NCI-H524 (cell line): ENCODE data around the gene RSU1.
"Not testable (repeated sequence)": the region's sequence is repeated elsewhere in the genome, so short reads cannot be mapped to it uniquely, and the experiment has no call there.

Source experiments
- DNase-seq, 2 experiments: peaks; one replicate each; lab custom pipeline; 2025; lab: John Stamatoyannopoulos, UW

The RSU1 gene

GRCh38 chr10:16817125-16818019, at the start of gene RSU1:
Gene RSU1 (minus strand): TSS chr10:16817424. CDS start chr10:16817081, 343 bp downstream.
- peak; percentile 80 to 95 for DNase-seq

GRCh38 chr10:16866541-16867275, 49.5 kb upstream of the RSU1 start:
- no peak for DNase-seq

- no peak for DNase-seq
Observed at GRCh38 chr10:16865766-16866165, 48.5 kb upstream of the RSU1 start.

- DNase-seq = no peak
Observed at GRCh38 chr10:16863766-16864165, 46.5 kb upstream of the RSU1 start.

DNA sequence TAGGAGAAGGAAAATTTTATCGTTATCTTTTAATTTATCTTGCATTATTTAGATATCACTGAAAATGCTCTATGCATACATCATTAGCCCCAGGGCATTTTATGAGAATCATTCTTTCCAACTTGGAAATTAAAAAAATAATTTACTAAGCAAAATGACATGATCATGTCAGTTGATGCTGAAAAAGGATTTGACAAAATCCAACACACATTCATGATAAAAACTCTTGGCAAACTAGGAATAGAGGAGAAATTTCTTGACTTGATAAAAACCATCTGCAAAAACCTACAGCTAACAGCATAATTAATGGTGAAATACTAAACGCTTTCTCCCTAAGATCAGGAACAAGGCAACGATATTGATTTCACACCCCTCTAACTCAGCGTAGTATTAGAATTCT, 40.2 kb upstream of the RSU1 start:
- no peak for DNase-seq

DNA sequence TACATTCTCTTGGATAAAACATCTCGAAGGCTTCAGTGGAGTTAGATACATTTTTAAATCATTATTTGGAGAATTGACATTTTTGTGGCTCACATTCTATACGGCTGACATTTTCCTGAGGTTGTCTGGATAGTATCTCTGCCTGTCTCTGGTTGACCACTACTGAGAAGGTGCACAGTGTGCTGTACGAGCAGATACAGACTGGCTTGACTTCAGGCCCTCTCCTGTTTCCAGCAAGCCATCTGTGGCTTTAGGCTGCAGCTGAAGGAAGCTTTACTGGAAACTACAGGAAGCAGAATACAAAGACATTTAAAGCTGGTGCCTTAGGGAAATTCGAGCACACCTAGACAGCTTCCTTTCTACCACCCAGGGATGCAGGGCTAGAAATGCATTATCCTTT, 39.3 kb upstream of the RSU1 start:
- DNase-seq = no peak

DNA sequence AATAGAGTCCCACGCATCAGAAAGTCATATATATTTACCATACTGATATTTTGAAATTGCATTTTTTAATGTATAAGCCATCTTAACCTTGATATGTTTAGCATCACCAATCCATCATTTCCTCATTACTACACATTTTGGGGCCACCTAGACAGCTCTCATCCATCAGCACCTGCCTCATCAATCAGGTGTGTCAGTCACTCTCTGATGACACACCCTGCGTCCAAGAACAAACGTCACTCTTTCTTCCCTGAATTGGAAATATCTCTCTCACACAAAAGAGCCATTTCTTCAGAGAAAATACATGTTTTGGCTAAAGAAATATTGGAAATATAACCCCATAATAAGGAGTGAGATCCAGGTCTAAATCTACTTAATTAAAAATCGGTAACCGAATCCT, 38.9 kb upstream of the RSU1 start:
- no peak for DNase-seq

GRCh38 chr10:16854623-16855022, 37.4 kb upstream of the RSU1 start:
- DNase-seq = no peak

GRCh38 chr10:16853809-16854208, 36.6 kb upstream of the RSU1 start:
- no peak for DNase-seq

GRCh38 chr10:16853201-16853600, 36.0 kb upstream of the RSU1 start:
- DNase-seq = peak in 1 of 2 experiments; percentile 18

- no peak for DNase-seq
Observed at GRCh38 chr10:16852624-16853023, 35.4 kb upstream of the RSU1 start.

- DNase-seq = no peak
Observed at GRCh38 chr10:16848562-16849154, 31.4 kb upstream of the RSU1 start.

DNA sequence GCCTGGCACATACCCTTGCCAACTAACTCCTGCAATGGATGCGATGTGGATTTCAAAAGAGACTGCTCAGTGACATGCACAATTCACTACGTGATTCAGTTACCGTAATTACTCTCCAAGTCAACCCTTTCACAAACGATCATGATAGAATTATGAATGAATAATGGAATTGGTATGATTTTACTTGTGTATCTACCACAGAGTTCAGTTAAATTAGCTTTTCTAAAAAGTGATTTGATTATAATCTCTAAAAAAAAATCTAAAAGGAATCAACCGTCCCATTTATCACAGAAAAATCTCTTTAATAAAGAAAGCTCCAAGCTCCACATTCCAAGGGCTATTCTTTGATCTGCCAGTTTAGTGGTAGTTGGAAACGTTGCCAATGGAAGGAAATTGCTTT, 30.4 kb upstream of the RSU1 start:
- no peak for DNase-seq

DNA sequence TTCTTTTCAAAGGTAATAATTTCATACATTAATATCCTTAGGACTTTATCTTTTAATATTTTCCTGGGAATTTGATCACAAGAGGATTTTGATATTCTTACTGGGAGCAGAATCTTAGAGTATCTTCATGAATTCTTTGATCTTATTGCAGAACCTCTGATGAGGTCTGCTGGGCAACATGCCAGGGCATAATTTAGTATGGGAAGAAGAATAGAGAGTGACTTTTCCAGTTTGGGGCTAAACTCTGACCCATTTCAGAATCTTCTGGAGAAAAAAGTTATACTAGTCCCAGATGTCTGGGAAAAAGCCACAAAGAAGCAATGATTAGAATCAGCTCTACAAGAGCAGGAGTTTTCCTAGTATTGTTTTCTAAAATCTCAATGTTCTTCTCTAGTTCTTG, 28.0 kb upstream of the RSU1 start:
- DNase-seq = no peak

DNA sequence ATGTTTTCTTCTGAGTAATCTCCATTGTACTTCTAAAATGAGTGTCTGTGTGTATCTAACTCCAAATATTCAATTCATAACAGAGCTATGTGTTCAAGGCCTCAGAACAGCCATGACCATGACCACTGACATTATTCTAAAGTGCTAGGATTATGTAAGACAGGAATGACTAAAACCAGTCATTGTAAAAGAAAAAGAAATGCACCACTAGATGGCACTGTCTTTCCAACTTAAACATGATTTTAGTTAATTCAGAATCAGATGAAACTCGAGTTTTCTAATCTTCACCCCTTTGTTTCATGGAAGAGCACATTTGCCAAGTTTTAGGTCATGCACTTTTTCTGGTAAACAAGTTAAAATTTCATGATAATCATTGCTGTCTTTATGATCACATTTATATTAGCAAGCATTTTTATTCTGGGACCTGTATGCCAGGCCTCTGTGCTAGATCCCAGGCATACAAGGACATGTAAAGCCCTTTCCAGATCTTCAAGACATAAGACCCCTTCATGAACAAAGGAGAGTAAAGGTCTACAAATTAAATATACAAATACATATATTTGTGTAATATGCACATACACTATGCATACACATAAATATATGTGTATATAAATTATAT, 26.1 kb upstream of the RSU1 start:
- peak in 1 of 2 experiments; percentile 43 for DNase-seq

DNA sequence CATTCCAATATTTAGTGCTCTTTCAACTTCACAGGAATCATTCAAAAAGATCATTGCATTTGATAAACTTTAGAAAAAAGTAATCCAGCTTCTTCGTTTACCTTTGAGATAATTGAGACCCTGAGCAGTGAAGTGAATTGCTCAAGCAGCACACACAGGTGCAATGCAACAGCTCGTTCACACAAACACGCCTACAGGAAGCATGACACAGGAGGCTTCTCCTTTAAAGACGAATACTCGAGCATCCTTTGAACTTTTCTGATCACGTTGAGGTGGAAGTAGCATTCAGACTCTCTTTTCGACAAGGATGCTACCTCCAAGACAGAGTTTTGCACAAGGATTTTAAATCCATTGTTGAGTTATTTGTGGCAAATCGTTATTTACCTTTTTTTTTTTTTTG, 18.0 kb upstream of the RSU1 start:
- DNase-seq = no peak

DNA sequence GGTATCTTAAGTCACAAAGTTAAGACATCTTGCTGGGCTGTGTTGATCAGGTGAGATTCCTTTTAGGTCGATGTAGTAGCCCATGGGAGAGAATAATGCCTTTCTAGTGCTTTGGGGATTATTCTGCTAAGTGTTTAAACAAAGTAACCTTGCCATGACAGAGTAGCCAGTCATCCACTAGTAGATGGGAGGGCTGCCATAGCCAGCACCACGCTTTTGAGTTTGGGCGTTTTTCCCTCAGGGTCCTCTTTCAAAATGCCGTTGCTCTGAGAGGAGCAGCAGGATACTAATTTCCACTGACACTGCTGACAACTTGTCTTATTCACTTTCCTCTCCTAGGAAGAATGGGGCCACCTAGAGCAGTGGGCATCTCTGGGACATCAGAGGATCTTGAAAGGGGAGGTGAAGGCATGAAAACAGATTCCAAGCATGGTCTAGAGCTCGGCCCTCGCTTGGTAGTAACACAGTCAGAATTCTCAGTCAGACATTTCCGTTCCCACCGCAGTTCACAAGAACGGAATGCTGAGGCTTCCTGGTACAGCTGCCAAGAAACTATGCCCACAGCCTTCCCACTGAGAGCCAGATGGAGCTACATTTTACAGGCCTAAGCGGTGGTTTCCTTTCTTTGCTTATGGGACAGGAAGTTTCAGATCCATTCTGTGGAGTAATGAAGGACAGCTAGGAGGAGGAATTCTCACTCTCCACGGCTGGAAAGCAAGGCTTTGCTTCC, 15.3 kb upstream of the RSU1 start:
- DNase-seq = no peak

- DNase-seq = no peak
Observed at GRCh38 chr10:16828701-16829175, 11.5 kb upstream of the RSU1 start.

- peak; percentile 31 to 52 for DNase-seq
Observed at GRCh38 chr10:16828114-16828568, 10.9 kb upstream of the RSU1 start.

- DNase-seq = not testable (repeated sequence)
Observed at GRCh38 chr10:16827474-16827873, 10.2 kb upstream of the RSU1 start.

- DNase-seq = no peak
Observed at GRCh38 chr10:16822726-16823360, 5.6 kb upstream of the RSU1 start.
